ENCODE data around the gene HECW1. TPM values are rescaled to one million over a fixed set of nuclear protein-coding genes. Genes with fewer than 3 reads are reported as not detected.

The HECW1 gene
- total and polyA plus RNA-seq, 2 donors (not counting 1 experiment from before 2014, with no cell fraction given) = not detected

- ChIA-PET POLR2A (no interaction called here), CTCF (interaction anchor here (1.7 kb wide), 1 partner anchor 9 kb away, joined by 11 read pairs; no protein-coding TSS in a partner anchor)
- no peaks in the 10 kb centered on the region for H3K9me3 ChIP-seq (ENCODE audit: control extremely low read depth in 1 of 3, control insufficient read depth in 2 of 3, insufficient read depth in 1 of 3, low read length in 2 of 3)
- TF ChIP-seq CTCF (IDR thresholded peaks at IDR 0.05) = no peak
- Mint-ChIP-seq H3K27me3 (peaks cover 23% of the 10 kb centered on the region), H3K4me3 (no peak overlapping the region), H3K9me3 (ENCODE audit: insufficient read depth) (no peaks in the 10 kb centered on the region), H3K4me1 (no peaks in the 10 kb centered on the region), H3K27ac (no peak overlapping the region)
- no peaks in the 10 kb centered on the region for H3K4me1 ChIP-seq (ENCODE audit: control insufficient read depth in 2 of 2, insufficient read depth in 2 of 2, low read length in 2 of 2)
- H2AFZ ChIP-seq (ENCODE audit: insufficient read depth, low read depth, low read length, poor library complexity, severe bottlenecking) = no peak overlapping the region
- no peak overlapping the region for H3K27ac ChIP-seq (ENCODE audit: low read length in 2 of 2)
- no peaks in the 10 kb centered on the region for H3K79me2 ChIP-seq (ENCODE audit: control insufficient read depth, insufficient read depth, low read length)
- H3K9ac ChIP-seq (ENCODE audit: low read length) = no peak overlapping the region
- DNase-seq (no peak), ATAC-seq (ENCODE audit: low read depth) (no peak)
- WGBS (ENCODE audit: insufficient coverage) = 78% methylated on average over 3 of the region's 3 CpGs
- intact Hi-C loops (cut with micrococcal nuclease) = no loop called here
- H3K4me3 ChIP-seq (ENCODE audit: control extremely low read depth in 1 of 5, extremely low read depth in 1 of 5, insufficient read depth in 1 of 5, low read depth in 2 of 5, low read length in 4 of 5) = no peak overlapping the region
- H3K27me3 ChIP-seq (replicated peaks in 1 of 4; ENCODE audit: control extremely low read depth in 1 of 4, control insufficient read depth in 3 of 4, insufficient read depth in 4 of 4, low read length in 3 of 4) = no peaks in the 10 kb centered on the region
- H4K20me1 ChIP-seq (ENCODE audit: control insufficient read depth, insufficient read depth, low read length, poor library complexity, severe bottlenecking) = no peaks in the 10 kb centered on the region
- H3K36me3 ChIP-seq (replicated peaks in 1 of 2; ENCODE audit: control extremely low read depth in 1 of 2, control insufficient read depth in 1 of 2, extremely low read depth in 1 of 2, insufficient read depth in 2 of 2, low read length in 1 of 2) = no peaks in the 10 kb centered on the region
- no peak overlapping the region for H3K4me2 ChIP-seq (replicated peaks; ENCODE audit: low read depth, low read length, poor library complexity, severe bottlenecking)
Measured at GRCh38 chr7:43431020-43431595, 318.7 kb downstream of the HECW1 start.

- peaks cover 27% of the 10 kb centered on the region for H3K27me3 Mint-ChIP-seq
- 100% methylated on average over 1 of the region's 1 CpG for WGBS (ENCODE audit: insufficient coverage)
Measured at GRCh38 chr7:43433639-43434038, 321.2 kb downstream of the HECW1 start.

More at GRCh38 chr7:43433639-43434038, 321.2 kb downstream of the HECW1 start:
- ChIA-PET POLR2A (no interaction called here), CTCF (no interaction called here)
- H3K27ac Mint-ChIP-seq = no peak overlapping the region
- Histone ChIP-seq H3K4me3 (ENCODE audit: control extremely low read depth in 1 of 5, extremely low read depth in 1 of 5, insufficient read depth in 1 of 5, low read depth in 2 of 5, low read length in 4 of 5) (no peak overlapping the region), H3K9me3 (ENCODE audit: control extremely low read depth in 1 of 3, control insufficient read depth in 2 of 3, insufficient read depth in 1 of 3, low read length in 2 of 3) (no peaks in the 10 kb centered on the region), H3K4me2 (replicated peaks; ENCODE audit: low read depth, low read length, poor library complexity, severe bottlenecking) (no peak overlapping the region), H3K4me1 (ENCODE audit: control insufficient read depth in 2 of 2, insufficient read depth in 2 of 2, low read length in 2 of 2) (no peaks in the 10 kb centered on the region), H4K20me1 (ENCODE audit: control insufficient read depth, insufficient read depth, low read length, poor library complexity, severe bottlenecking) (no peaks in the 10 kb centered on the region), H3K9ac (ENCODE audit: low read length) (no peak overlapping the region), H3K36me3 (replicated peaks in 1 of 2; ENCODE audit: control extremely low read depth in 1 of 2, control insufficient read depth in 1 of 2, extremely low read depth in 1 of 2, insufficient read depth in 2 of 2, low read length in 1 of 2) (no peaks in the 10 kb centered on the region), H2AFZ (ENCODE audit: insufficient read depth, low read depth, low read length, poor library complexity, severe bottlenecking) (no peak overlapping the region), H3K79me2 (ENCODE audit: control insufficient read depth, insufficient read depth, low read length) (no peaks in the 10 kb centered on the region), H3K27me3 (replicated peaks in 1 of 4; ENCODE audit: control extremely low read depth in 1 of 4, control insufficient read depth in 3 of 4, insufficient read depth in 4 of 4, low read length in 3 of 4) (no peaks in the 10 kb centered on the region), H3K27ac (ENCODE audit: low read length in 2 of 2) (no peak overlapping the region)
- DNase-seq (no peak), ATAC-seq (ENCODE audit: low read depth) (no peak)
- intact Hi-C loops (cut with micrococcal nuclease) = no loop called here
- no peaks in the 10 kb centered on the region for H3K9me3 Mint-ChIP-seq (ENCODE audit: insufficient read depth)
- H3K4me1 Mint-ChIP-seq = no peaks in the 10 kb centered on the region
- TF ChIP-seq CTCF (IDR thresholded peaks at IDR 0.05) (no peak), EZH2 (IDR thresholded peaks at IDR 0.05; ENCODE audit: borderline replicate concordance, insufficient read depth, low read depth, low read length, poor library complexity, severe bottlenecking) (no peak)
- no peak overlapping the region for H3K4me3 Mint-ChIP-seq

Measured in B cell (primary cell).